ENCODE data around the gene M1AP.

- no peak for TF ChIP-seq CTCF (IDR thresholded peaks at IDR 0.05)
- no peak for TF ChIP-seq POLR2A (IDR thresholded peaks at IDR 0.05; ENCODE audit: low read depth)
- no peak for TF ChIP-seq EP300 (IDR thresholded peaks at IDR 0.05)
- peak; percentile 81 for TF ChIP-seq POLR2AphosphoS5 (IDR thresholded peaks at IDR 0.05)
Measured at GRCh38 chr2:74653985-74654882, 6.1 kb upstream of the M1AP start, which contains the start of gene SEMA4F.

Measured in esophagus muscularis mucosa (tissue), 4 donors.